OCI-LY7 (cell line): ENCODE measurements around the gene SERTAD4. TPM values are rescaled to one million over a fixed set of nuclear protein-coding genes. Genes with fewer than 3 reads are reported as not detected.

Experiments
- BruUV-seq: library from RNA; stranded (reverse); fragments of 400-500 nt; replicated peaks from 2 replicates; lab custom pipeline; 2021; lab: Mats Ljungman, UMichigan
- CTCF ChIA-PET: fragments of 300-600 bp; sonication (Branson Sonifier 250); formaldehyde crosslinking; loops from one replicate; lab custom pipeline; 2022; ENCODE audit warnings: antibody characterized with exemption; ENCODE audit not compliant: unreplicated experiment; lab: Charles Lee
- POLR2A ChIA-PET: fragments of 300-600 bp; sonication (Branson Sonifier 250); formaldehyde crosslinking; loops from one replicate; lab custom pipeline; 2022; ENCODE audit warnings: antibody characterized with exemption; lab: Charles Lee
- DNase-seq: peaks from one replicate; pipeline ENCODE4 v3.0.0-alpha.2; 2015; ENCODE audit warnings: low spot score
- H2AFZ ChIP-seq: fragments of 200-600 bp; sonication (generic), shearing (Covaris generic); 2 replicates; pipeline ENCODE4 v1.6.1; 2014; ENCODE audit warnings: mild to moderate bottlenecking, antibody characterized with exemption, low read length, moderate library complexity
- H3K27ac ChIP-seq: fragments of 200-600 bp; sonication (generic); 2 replicates; pipeline ENCODE4 v1.5.1; 2014; ENCODE audit warnings: mixed run types, low read depth, mild to moderate bottlenecking, moderate library complexity, low read length, inconsistent platforms; ENCODE audit not compliant: poor library complexity, severe bottlenecking
- H3K36me3 ChIP-seq: fragments of 200-600 bp; sonication (generic); 2 replicates; pipeline ENCODE4 v1.6.1; 2014; ENCODE audit warnings: mild to moderate bottlenecking, antibody characterized with exemption, low read length, moderate library complexity, mixed read lengths; ENCODE audit not compliant: insufficient read depth
- H3K4me1 ChIP-seq: fragments of 200-600 bp; sonication (generic); 2 replicates; pipeline ENCODE4 v1.5.1; 2014; ENCODE audit warnings: mild to moderate bottlenecking, low read length; ENCODE audit not compliant: insufficient read depth, poor library complexity, severe bottlenecking
- H3K4me2 ChIP-seq: fragments of 200-600 bp; sonication (generic); 2 replicates; pipeline ENCODE4 v1.6.1; 2014; ENCODE audit warnings: mild to moderate bottlenecking, low read length
- H3K4me3 ChIP-seq: fragments of 200-600 bp; sonication (generic); 2 replicates; pipeline ENCODE4 v1.5.1; 2014; ENCODE audit warnings: mild to moderate bottlenecking, low read depth, low read length; ENCODE audit not compliant: poor library complexity, severe bottlenecking
- H3K79me2 ChIP-seq: fragments of 200-600 bp; sonication (generic); 2 replicates; pipeline ENCODE4 v1.6.1; 2016; ENCODE audit warnings: low read depth, mild to moderate bottlenecking, low read length, moderate library complexity, mixed read lengths; ENCODE audit not compliant: insufficient read depth
- H3K9me2 ChIP-seq: fragments of 200-600 bp; sonication (generic); 2 replicates; pipeline ENCODE4 v1.6.1; 2016; ENCODE audit warnings: mild to moderate bottlenecking, low read length, mixed read lengths; ENCODE audit not compliant: insufficient read depth
- H3K9me3 ChIP-seq: fragments of 200-600 bp; sonication (generic); 2 replicates; pipeline ENCODE4 v1.6.1; 2014; ENCODE audit warnings: mild to moderate bottlenecking, mixed run types, low read length, mixed read lengths
- H4K20me1 ChIP-seq: fragments of 200-600 bp; sonication (generic); 2 replicates; pipeline ENCODE4 v1.6.1; 2014; ENCODE audit warnings: mild to moderate bottlenecking, antibody characterized with exemption, low read length, moderate library complexity, mixed read lengths; ENCODE audit not compliant: insufficient read depth
- EZH2phosphoT487 ChIP-seq: fragments of 200-600 bp; sonication (generic); IDR thresholded peaks from 2 replicates; pipeline ENCODE4 v1.6.1; 2018; ENCODE audit warnings: low read depth, borderline replicate concordance, mild to moderate bottlenecking, mixed run types, antibody characterized with exemption, low read length, moderate library complexity, mixed read lengths
- intact Hi-C: fragments of 100-400 bp; cut with micrococcal nuclease; formaldehyde crosslinking; loops from one replicate; pipeline ENCODE4 v1.10.0; 2022; ENCODE audit not compliant: unreplicated experiment
- total RNA-seq, 2 experiments: library from RNA; depleted of rRNA in 1 of 2; stranded (reverse); fragments of >200 nt in 1 of 2; shearing (Covaris generic) in 1 of 2; gene quantifications; 2 replicates each; pipeline ENCODE4 v1.2.3, GENCODE V29; 2014 to 2022
- TF ChIP-seq, protein P1 (sequence below): fragments of 200-600 bp; sonication (generic); conservative IDR thresholded peaks from 2 replicates; pipeline ENCODE4 v1.5.1; 2014; ENCODE audit warnings: mild to moderate bottlenecking, antibody characterized with exemption, low read length, moderate library complexity, mixed read lengths

Gene SERTAD4
- total RNA-seq, 2 experiments from 2014 or later, result not detected

DNA sequence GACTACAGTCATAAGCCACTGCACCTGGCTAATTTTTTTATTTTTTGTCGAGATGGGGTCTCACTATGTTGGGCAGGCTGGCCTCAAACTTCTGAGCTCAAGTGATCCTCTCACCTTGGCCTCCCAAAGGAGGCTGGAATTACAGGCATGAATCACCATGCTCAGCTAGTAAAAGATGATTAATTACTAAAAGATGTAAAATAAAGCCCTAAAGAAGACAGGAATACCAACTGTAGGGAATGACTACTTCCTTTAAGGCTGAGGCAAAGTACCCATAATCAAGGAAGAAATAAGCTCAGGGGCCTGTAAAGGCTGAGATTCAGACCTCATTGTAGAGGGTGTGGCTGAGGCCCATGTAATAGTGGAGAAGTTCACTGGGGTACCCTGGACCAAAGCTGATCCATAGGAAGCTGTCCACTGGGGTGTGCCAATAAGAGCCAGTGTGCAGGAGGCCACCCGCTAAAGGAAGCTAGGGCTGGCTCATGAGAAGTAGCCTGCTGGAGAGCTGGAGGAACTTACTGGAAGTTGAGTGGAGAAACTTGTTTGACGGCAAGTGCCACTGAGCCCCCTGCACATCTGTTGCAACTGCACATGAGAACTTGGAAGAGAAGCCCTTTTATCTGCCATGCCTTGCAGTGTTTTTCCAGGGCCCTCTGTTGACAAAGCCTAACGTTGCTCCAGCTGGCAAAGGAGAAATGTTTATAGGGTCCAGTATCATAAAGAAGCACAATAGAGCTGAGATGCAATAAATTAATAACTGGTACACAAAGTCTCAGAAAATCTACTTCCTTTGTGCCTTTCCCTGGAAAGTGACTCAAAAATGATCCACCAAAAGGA lies 17.8 kb upstream of the SERTAD4 start:
- Histone ChIP-seq H3K9me2 (no peaks in the 10 kb centered on the region), H3K4me2 (no peak overlapping the region), H3K79me2 (no peaks in the 10 kb centered on the region), H3K4me1 (no peaks in the 10 kb centered on the region), H3K36me3 (no peaks in the 10 kb centered on the region), H3K4me3 (no peak overlapping the region), H4K20me1 (no peaks in the 10 kb centered on the region), H2AFZ (no peak overlapping the region), H3K9me3 (no peaks in the 10 kb centered on the region), H3K27ac (no peak overlapping the region)
- POLR2A ChIA-PET, result no interaction called here
- no TSS peak for BruUV-seq
- CTCF ChIA-PET, result no interaction called here
- no peak for DNase-seq
- intact Hi-C loops, result no loop called here
- TF ChIP-seq EZH2phosphoT487, result no peak
- TF ChIP-seq, protein P1, sequence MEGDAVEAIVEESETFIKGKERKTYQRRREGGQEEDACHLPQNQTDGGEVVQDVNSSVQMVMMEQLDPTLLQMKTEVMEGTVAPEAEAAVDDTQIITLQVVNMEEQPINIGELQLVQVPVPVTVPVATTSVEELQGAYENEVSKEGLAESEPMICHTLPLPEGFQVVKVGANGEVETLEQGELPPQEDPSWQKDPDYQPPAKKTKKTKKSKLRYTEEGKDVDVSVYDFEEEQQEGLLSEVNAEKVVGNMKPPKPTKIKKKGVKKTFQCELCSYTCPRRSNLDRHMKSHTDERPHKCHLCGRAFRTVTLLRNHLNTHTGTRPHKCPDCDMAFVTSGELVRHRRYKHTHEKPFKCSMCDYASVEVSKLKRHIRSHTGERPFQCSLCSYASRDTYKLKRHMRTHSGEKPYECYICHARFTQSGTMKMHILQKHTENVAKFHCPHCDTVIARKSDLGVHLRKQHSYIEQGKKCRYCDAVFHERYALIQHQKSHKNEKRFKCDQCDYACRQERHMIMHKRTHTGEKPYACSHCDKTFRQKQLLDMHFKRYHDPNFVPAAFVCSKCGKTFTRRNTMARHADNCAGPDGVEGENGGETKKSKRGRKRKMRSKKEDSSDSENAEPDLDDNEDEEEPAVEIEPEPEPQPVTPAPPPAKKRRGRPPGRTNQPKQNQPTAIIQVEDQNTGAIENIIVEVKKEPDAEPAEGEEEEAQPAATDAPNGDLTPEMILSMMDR, result no peak

DNA sequence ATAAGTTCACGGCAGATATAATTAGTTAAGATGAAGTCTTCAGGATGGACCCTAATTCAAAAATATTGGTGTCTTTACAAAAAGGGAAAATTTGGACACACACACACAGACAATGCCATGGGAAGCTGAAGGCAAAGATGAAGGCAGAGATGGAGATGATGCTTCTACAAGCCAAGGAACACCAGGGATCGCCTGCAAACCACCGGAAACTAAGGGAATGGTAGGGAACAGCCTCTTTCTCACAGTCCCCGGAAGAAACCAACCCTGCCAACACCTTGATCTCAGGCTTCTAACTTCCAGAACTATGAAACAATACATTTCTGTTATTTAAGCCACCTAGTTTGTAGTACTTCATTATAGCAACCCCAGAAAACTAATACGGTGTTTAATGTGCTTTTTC lies 15.1 kb upstream of the SERTAD4 start:
- Histone ChIP-seq H4K20me1 (no peaks in the 10 kb centered on the region), H2AFZ (no peak overlapping the region), H3K4me2 (no peak overlapping the region), H3K36me3 (no peaks in the 10 kb centered on the region), H3K9me3 (no peaks in the 10 kb centered on the region), H3K9me2 (no peaks in the 10 kb centered on the region), H3K79me2 (no peaks in the 10 kb centered on the region), H3K4me3 (no peak overlapping the region), H3K4me1 (no peaks in the 10 kb centered on the region), H3K27ac (no peak overlapping the region)
- no TSS peak for BruUV-seq
- CTCF ChIA-PET, result no interaction called here
- intact Hi-C loops, result no loop called here
- TF ChIP-seq EZH2phosphoT487, result no peak
- TF ChIP-seq, protein P1, result no peak
- POLR2A ChIA-PET, result interaction anchor here (0.9 kb wide), 1 partner anchor 11 kb away, joined by 3 read pairs; no protein-coding TSS in a partner anchor
- no peak for DNase-seq

DNA sequence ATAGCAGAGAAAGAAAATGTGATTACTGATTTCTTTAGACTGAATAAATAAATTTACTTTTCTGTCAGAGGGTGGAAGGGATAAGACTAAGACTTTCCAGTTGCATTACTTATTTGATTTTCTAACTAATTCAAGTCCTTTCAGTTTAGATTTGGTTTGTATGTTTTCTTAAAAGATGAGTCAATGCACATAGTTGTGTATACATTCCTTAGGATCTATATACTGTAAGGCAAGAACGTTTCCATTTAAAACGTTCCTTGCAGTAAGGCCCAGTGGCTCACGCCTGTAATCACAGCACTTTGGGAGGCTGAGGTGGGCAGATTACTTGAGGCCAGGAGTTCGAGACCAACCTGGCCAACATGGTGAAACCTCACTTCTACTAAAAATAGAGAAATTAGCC lies 14.5 kb upstream of the SERTAD4 start:
- no TSS peak for BruUV-seq
- no peak overlapping the region for H3K27ac ChIP-seq
- POLR2A ChIA-PET, result interaction anchor here (0.9 kb wide), 1 partner anchor 11 kb away, joined by 3 read pairs; no protein-coding TSS in a partner anchor

More for the DNA sequence above, 14.5 kb upstream of the SERTAD4 start:
- H3K79me2 ChIP-seq, result no peaks in the 10 kb centered on the region
- no peaks in the 10 kb centered on the region for H3K4me1 ChIP-seq
- CTCF ChIA-PET, result no interaction called here
- H3K4me3 ChIP-seq, result no peak overlapping the region
- no peak overlapping the region for H3K4me2 ChIP-seq
- H2AFZ ChIP-seq, result no peak overlapping the region
- H4K20me1 ChIP-seq, result no peaks in the 10 kb centered on the region
- no peak for DNase-seq
- no peak for TF ChIP-seq EZH2phosphoT487
- TF ChIP-seq, protein P1, result no peak
- H3K36me3 ChIP-seq, result no peaks in the 10 kb centered on the region
- H3K9me2 ChIP-seq, result no peaks in the 10 kb centered on the region
- no peaks in the 10 kb centered on the region for H3K9me3 ChIP-seq
- intact Hi-C loops, result no loop called here
